ENCODE measurements around the gene PTPRK. TPM values are rescaled to one million over a fixed set of nuclear protein-coding genes. Genes with fewer than 3 reads are reported as not detected.

The PTPRK gene
- total and polyA plus RNA-seq, 10 of the 15 experiments (the other 5 are each of a cell fraction or from before 2014, with no cell fraction given): 0.23 to 1.9 (median 0.55) TPM

- ChIA-PET RAD21 (ENCODE audit: unreplicated experiment) (no interaction called here), CTCF (no interaction called here), POLR2A (no interaction called here), SMC1A (ENCODE audit: uncharacterized antibody, unreplicated experiment) (no interaction called here)
- H3K27me3 ChIP-seq (replicated peaks in 1 of 2; ENCODE audit: control insufficient read depth in 2 of 2, insufficient read depth in 2 of 2, low read length in 1 of 2): no peaks in the 10 kb centered on the region
- ATAC-seq (no peak), DNase-seq (ENCODE audit: low read depth, low spot score) (no peak), FAIRE-seq (no peak)
- no TSS peak for BruUV-seq (replicated peaks)
- H3K4me1 ChIP-seq (ENCODE audit: control insufficient read depth, insufficient read depth, low read length): no peaks in the 10 kb centered on the region
- H3K27ac ChIP-seq (ENCODE audit: control insufficient read depth, insufficient read depth): no peak overlapping the region
- no peaks in the 10 kb centered on the region for H3K36me3 ChIP-seq (ENCODE audit: control insufficient read depth in 2 of 2, insufficient read depth in 2 of 2, low read length in 1 of 2)
- H3K79me2 ChIP-seq (ENCODE audit: control insufficient read depth, insufficient read depth, low read length): no peaks in the 10 kb centered on the region
- intact Hi-C loops (cut with micrococcal nuclease; ENCODE audit: unreplicated experiment): no loop called here
- H4K20me1 ChIP-seq (ENCODE audit: control insufficient read depth, insufficient read depth): no peaks in the 10 kb centered on the region
- H2AFZ ChIP-seq (ENCODE audit: control insufficient read depth, low read depth, low read length): no peak overlapping the region
- no peaks in the 10 kb centered on the region for H3K9me3 ChIP-seq (replicated peaks; ENCODE audit: control insufficient read depth, insufficient read depth, low read length)
- no peak overlapping the region for H3K9ac ChIP-seq (ENCODE audit: control insufficient read depth, insufficient read depth, low read length)
- no peak for TF ChIP-seq ZNF217 (IDR thresholded peaks at IDR 0.05)
- no peak for TF ChIP-seq ZBTB40 (IDR thresholded peaks at IDR 0.05; ENCODE audit: borderline replicate concordance)
- TF ChIP-seq CBFB (IDR thresholded peaks at IDR 0.05; ENCODE audit: low read depth): no peak
- TF ChIP-seq TCF12 (IDR thresholded peaks at IDR 0.05; ENCODE audit: low read depth, low read length): no peak
- TF ChIP-seq BACH1 (IDR thresholded peaks at IDR 0.05; ENCODE audit: borderline replicate concordance): no peak
- TF ChIP-seq PML (IDR thresholded peaks at IDR 0.05; ENCODE audit: low read length): no peak
- TF ChIP-seq ATF7 (IDR thresholded peaks at IDR 0.05; ENCODE audit: low read depth): no peak
- no peak for TF ChIP-seq RCOR1 (conservative IDR thresholded peaks at IDR 0.05; ENCODE audit: low read depth, low read length)
- no peak for TF ChIP-seq POU2F2 (IDR thresholded peaks at IDR 0.05; ENCODE audit: borderline replicate concordance, low read depth, low read length)
- no peak for TF ChIP-seq PRDM15 (CRISPR knock-in tag; IDR thresholded peaks at IDR 0.05)
- in situ Hi-C loops (cut with MboI): no loop called here
- H3K4me2 ChIP-seq (ENCODE audit: control insufficient read depth, insufficient read depth): no peak overlapping the region
- H3K4me3 ChIP-seq: no peak overlapping the region
Observed at GRCh38 chr6:128167552-128167951, 352.8 kb downstream of the PTPRK start.

Measured in GM12878 (cell line).